Raji (cell line): ENCODE data around the gene PLCXD3.

ENCODE experiments used
- POLR2A ChIP-seq: IDR thresholded peaks from 2 replicates; pipeline ENCODE4 v1.6.1; 2011; ENCODE audit warnings: low read depth, low read length, control low read depth; ENCODE audit not compliant: insufficient read depth

The PLCXD3 gene

GRCh38 chr5:41263335-41263734 lies 247.1 kb downstream of the PLCXD3 start:
- no peak for TF ChIP-seq POLR2A
